Keratinocyte (primary cell): ENCODE measurements around the gene UXS1.

Experiments used
- EZH2 ChIP-seq: IDR thresholded peaks from one replicate; pipeline ENCODE4 v1.6.1; 2012; ENCODE audit warnings: inconsistent platforms, mild to moderate bottlenecking, low read length, moderate library complexity
- TF ChIP-seq, protein P1 (sequence below), 3 experiments: IDR thresholded peaks in 1 of 3; conservative IDR thresholded peaks in 1 of 3; optimal IDR thresholded peaks in 1 of 3; 2 replicates in 2 of 3; 3 replicates in 1 of 3; pipeline versions ENCODE3 to v1.5.1; 2011; ENCODE audit warnings: low read length in 3 of 3, mild to moderate bottlenecking in 3 of 3, moderate library complexity in 2 of 3, control low read depth in 1 of 3, inconsistent platforms in 1 of 3; ENCODE audit not compliant: insufficient read depth in 2 of 3; ENCODE audit errors: extremely low read depth in 1 of 3

DNA sequence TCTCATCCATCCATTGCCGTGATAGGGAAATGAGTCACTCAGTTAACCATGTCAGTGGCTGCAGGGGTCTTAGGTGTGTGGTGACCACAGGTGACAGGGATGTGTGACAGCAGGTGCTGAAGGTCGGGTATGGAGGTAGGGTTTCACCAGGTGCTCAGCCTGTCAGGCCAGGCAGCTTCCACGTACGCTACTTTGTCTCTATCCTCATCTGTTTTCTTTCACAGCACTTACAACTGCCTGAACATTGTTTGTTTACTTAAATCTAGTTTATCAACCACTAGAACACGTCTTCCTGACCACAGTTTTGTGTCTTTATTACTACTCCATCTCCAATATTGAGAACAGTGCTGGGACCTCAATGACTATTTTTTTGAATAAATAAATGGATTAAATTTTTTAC is 11.4 kb upstream of the UXS1 start:
- TF ChIP-seq, protein P1, sequence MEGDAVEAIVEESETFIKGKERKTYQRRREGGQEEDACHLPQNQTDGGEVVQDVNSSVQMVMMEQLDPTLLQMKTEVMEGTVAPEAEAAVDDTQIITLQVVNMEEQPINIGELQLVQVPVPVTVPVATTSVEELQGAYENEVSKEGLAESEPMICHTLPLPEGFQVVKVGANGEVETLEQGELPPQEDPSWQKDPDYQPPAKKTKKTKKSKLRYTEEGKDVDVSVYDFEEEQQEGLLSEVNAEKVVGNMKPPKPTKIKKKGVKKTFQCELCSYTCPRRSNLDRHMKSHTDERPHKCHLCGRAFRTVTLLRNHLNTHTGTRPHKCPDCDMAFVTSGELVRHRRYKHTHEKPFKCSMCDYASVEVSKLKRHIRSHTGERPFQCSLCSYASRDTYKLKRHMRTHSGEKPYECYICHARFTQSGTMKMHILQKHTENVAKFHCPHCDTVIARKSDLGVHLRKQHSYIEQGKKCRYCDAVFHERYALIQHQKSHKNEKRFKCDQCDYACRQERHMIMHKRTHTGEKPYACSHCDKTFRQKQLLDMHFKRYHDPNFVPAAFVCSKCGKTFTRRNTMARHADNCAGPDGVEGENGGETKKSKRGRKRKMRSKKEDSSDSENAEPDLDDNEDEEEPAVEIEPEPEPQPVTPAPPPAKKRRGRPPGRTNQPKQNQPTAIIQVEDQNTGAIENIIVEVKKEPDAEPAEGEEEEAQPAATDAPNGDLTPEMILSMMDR (optimal IDR thresholded peaks at IDR 0.05 in 1 of 3, IDR thresholded peaks at IDR 0.05 in 1 of 3, conservative IDR thresholded peaks at IDR 0.05 in 1 of 3; ENCODE audit: extremely low read depth in 1 of 3, insufficient read depth in 2 of 3, low read length in 3 of 3), result no peak
- TF ChIP-seq EZH2, result no peak
